Measurements from ENCODE around the gene PAM16. TPM values are rescaled to one million over a fixed set of nuclear protein-coding genes. Genes with fewer than 3 reads are reported as not detected.

The PAM16 gene
- total and polyA plus RNA-seq, 2 experiments from 2014 or later: 35.0 to 70.4 TPM

GRCh38 chr16:4372578-4373355, 21.6 kb upstream of the PAM16 start:
- WGBS (ENCODE audit: low lambda C conversion rate, missing lambda C conversion rate): 44% methylated on average over 10 of the region's 10 CpGs
- Histone ChIP-seq H3K27me3 (no peaks in the 10 kb centered on the region), H3K4me1 (ENCODE audit: insufficient read depth) (peaks cover 57% of the 10 kb centered on the region), H2AFZ (no peak overlapping the region), H3K4me2 (peak overlapping the region; percentile 97), H3K9me3 (ENCODE audit: low read depth) (no peaks in the 10 kb centered on the region), H3K9me2 (replicated peaks; ENCODE audit: insufficient read depth) (no peaks in the 10 kb centered on the region), H3K4me3 (peak overlapping the region; percentile 91), H3K79me2 (peaks cover 53% of the 10 kb centered on the region), H4K20me1 (ENCODE audit: insufficient read depth, poor library complexity, severe bottlenecking) (peaks cover 27% of the 10 kb centered on the region), H3K36me3 (replicated peaks; ENCODE audit: insufficient read depth, low read depth) (no peaks in the 10 kb centered on the region), H3K27ac (peak overlapping the region; percentile 95)
- DNase-seq (ENCODE audit: low spot score): peak; percentile 77
- TF ChIP-seq, protein P1, sequence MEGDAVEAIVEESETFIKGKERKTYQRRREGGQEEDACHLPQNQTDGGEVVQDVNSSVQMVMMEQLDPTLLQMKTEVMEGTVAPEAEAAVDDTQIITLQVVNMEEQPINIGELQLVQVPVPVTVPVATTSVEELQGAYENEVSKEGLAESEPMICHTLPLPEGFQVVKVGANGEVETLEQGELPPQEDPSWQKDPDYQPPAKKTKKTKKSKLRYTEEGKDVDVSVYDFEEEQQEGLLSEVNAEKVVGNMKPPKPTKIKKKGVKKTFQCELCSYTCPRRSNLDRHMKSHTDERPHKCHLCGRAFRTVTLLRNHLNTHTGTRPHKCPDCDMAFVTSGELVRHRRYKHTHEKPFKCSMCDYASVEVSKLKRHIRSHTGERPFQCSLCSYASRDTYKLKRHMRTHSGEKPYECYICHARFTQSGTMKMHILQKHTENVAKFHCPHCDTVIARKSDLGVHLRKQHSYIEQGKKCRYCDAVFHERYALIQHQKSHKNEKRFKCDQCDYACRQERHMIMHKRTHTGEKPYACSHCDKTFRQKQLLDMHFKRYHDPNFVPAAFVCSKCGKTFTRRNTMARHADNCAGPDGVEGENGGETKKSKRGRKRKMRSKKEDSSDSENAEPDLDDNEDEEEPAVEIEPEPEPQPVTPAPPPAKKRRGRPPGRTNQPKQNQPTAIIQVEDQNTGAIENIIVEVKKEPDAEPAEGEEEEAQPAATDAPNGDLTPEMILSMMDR (IDR thresholded peaks at IDR 0.05; ENCODE audit: poor library complexity): no peak

- DNase-seq (ENCODE audit: low spot score): peak; percentile 71
Observed at GRCh38 chr16:4372001-4372577, 21.0 kb upstream of the PAM16 start.

GRCh38 chr16:4371357-4372000, 20.4 kb upstream of the PAM16 start, which contains the start of gene VASN:
VASN (plus strand) TSS chr16:4371848; CDS start chr16:4380878, 9,030 bp downstream.
- H3K9me2 ChIP-seq (replicated peaks; ENCODE audit: insufficient read depth): no peaks in the 10 kb centered on the region
- H3K4me3 ChIP-seq: peak within 1 kb of the TSS; percentile 91
- TF ChIP-seq EZH2phosphoT487 (IDR thresholded peaks at IDR 0.05; ENCODE audit: low read depth, severe bottlenecking, unreplicated experiment) (no peak), EZH2 (IDR thresholded peaks at IDR 0.05; ENCODE audit: borderline replicate concordance) (no peak)
- TF ChIP-seq, protein P1 (IDR thresholded peaks at IDR 0.05; ENCODE audit: poor library complexity): no peak
- H3K27me3 ChIP-seq: no peaks in the 10 kb centered on the region
- H3K36me3 ChIP-seq (replicated peaks; ENCODE audit: insufficient read depth, low read depth): no peaks in the 10 kb centered on the region
- H3K9me3 ChIP-seq (ENCODE audit: low read depth): no peaks in the 10 kb centered on the region
- WGBS (ENCODE audit: low lambda C conversion rate, missing lambda C conversion rate): 8% methylated on average over 13 of the region's 50 CpGs
- peaks cover 42% of the 10 kb centered on the region for H3K79me2 ChIP-seq
- peak within 1 kb of the TSS; percentile 97 for H3K4me2 ChIP-seq
- peaks cover 46% of the 10 kb centered on the region for H3K4me1 ChIP-seq (ENCODE audit: insufficient read depth)
- peak; percentile 93 for DNase-seq (ENCODE audit: low spot score)
- H3K27ac ChIP-seq: peak within 1 kb of the TSS; percentile 95
- H4K20me1 ChIP-seq (ENCODE audit: insufficient read depth, poor library complexity, severe bottlenecking): peaks cover 27% of the 10 kb centered on the region
- no peak within 1 kb of the TSS for H2AFZ ChIP-seq

More at GRCh38 chr16:4372001-4372577, 21.0 kb upstream of the PAM16 start:
- peak overlapping the region; percentile 97 for H3K4me2 ChIP-seq
- H3K4me3 ChIP-seq: peak overlapping the region; percentile 91
- H3K4me1 ChIP-seq (ENCODE audit: insufficient read depth): peaks cover 52% of the 10 kb centered on the region
- H3K9me2 ChIP-seq (replicated peaks; ENCODE audit: insufficient read depth): no peaks in the 10 kb centered on the region
- H3K9me3 ChIP-seq (ENCODE audit: low read depth): no peaks in the 10 kb centered on the region
- H3K27ac ChIP-seq: peak overlapping the region; percentile 95
- H2AFZ ChIP-seq: no peak overlapping the region
- no peaks in the 10 kb centered on the region for H3K27me3 ChIP-seq
- H3K79me2 ChIP-seq: peaks cover 48% of the 10 kb centered on the region
- WGBS (ENCODE audit: low lambda C conversion rate, missing lambda C conversion rate): 4% methylated on average over 32 of the region's 43 CpGs
- peaks cover 27% of the 10 kb centered on the region for H4K20me1 ChIP-seq (ENCODE audit: insufficient read depth, poor library complexity, severe bottlenecking)
- TF ChIP-seq EZH2phosphoT487 (IDR thresholded peaks at IDR 0.05; ENCODE audit: low read depth, severe bottlenecking, unreplicated experiment) (no peak), EZH2 (IDR thresholded peaks at IDR 0.05; ENCODE audit: borderline replicate concordance) (no peak)
- TF ChIP-seq, protein P1 (IDR thresholded peaks at IDR 0.05; ENCODE audit: poor library complexity): no peak
- H3K36me3 ChIP-seq (replicated peaks; ENCODE audit: insufficient read depth, low read depth): no peaks in the 10 kb centered on the region
